Upper lobe of left lung (tissue), 6 donors: Measurements from ENCODE around the gene PLCB1. TPM values are rescaled to one million over a fixed set of nuclear protein-coding genes. Genes with fewer than 3 reads are reported as not detected.

Experiments used
- ATAC-seq, 2 donors: fragments of 200-7000 bp; cut with Tn5 transposase; one replicate each; pipeline ENCODE4 v1.9.1; 2022; ENCODE audit warnings: mild to moderate bottlenecking in 2 of 2, moderate library complexity in 2 of 2; ENCODE audit not compliant: low FRiP score in 2 of 2
- DNase-seq, 2 donors: peaks; one replicate each; pipeline ENCODE4 v3.0.0-alpha.2; 2019 to 2020
- H3K27ac ChIP-seq, 4 donors: fragments of 200-600 bp; sonication (generic); one replicate each; pipeline ENCODE4 v1.5.1; 2016 to 2019
- H3K27me3 ChIP-seq, 4 donors: fragments of 200-600 bp; sonication (generic); one replicate each; pipeline ENCODE4 v1.5.1; 2017 to 2019
- H3K36me3 ChIP-seq, 4 donors: fragments of 200-600 bp; sonication (generic); one replicate each; pipeline ENCODE4 v1.5.1; 2016 to 2019
- H3K4me1 ChIP-seq, 4 donors: fragments of 200-600 bp; sonication (generic); one replicate each; pipeline ENCODE4 v1.5.1; 2018 to 2019
- H3K4me3 ChIP-seq, 4 donors: fragments of 200-600 bp; sonication (generic); one replicate each; pipeline ENCODE4 v1.5.1; 2017 to 2019; ENCODE audit warnings: mild to moderate bottlenecking in 2 of 4, moderate library complexity in 1 of 4
- H3K9me3 ChIP-seq, 4 donors: fragments of 200-600 bp; sonication (generic); one replicate each; pipeline ENCODE4 v1.5.1; 2018 to 2019
- CTCF ChIP-seq, 6 experiments: fragments of 450-650 bp in 4 of 6; fragments of 200-600 bp in 2 of 6; sonication (generic) in 2 of 6; IDR thresholded peaks; one replicate each; pipeline ENCODE4 v1.5.1; 2016 to 2019; ENCODE audit warnings: antibody characterized with exemption in 6 of 6
- EP300 ChIP-seq, 4 donors: sonication (generic); formaldehyde crosslinking; IDR thresholded peaks; one replicate each; pipeline ENCODE4 v1.5.1; 2017; ENCODE audit warnings: antibody characterized with exemption in 4 of 4, control low read depth in 2 of 4
- POLR2A ChIP-seq, 4 donors: fragments of 450-650 bp; IDR thresholded peaks; one replicate each; pipeline ENCODE4 v1.5.1; 2016 to 2017; ENCODE audit warnings: antibody characterized with exemption in 4 of 4, mild to moderate bottlenecking in 2 of 4
- POLR2AphosphoS5 ChIP-seq, 2 donors: sonication (generic); formaldehyde crosslinking; IDR thresholded peaks; one replicate each; pipeline ENCODE4 v1.5.1; 2017; ENCODE audit warnings: antibody characterized with exemption in 2 of 2
- WGBS, 2 donors: methylation state at CpG; one replicate each; pipeline ENCODE4 v1.1.5; 2017 to 2018; 5-methylcytosine and 5-hydroxymethylcytosine counted together
- total RNA-seq, 6 donors: library from RNA; depleted of rRNA in 4 of 6; stranded (reverse); fragments of >200 nt in 4 of 6; gene quantifications; one replicate each; pipeline versions ENCODE4 v1.1.0 to v1.2.1, GENCODE V29; 2016 to 2021
- donor health status: DM: no; HTN: no; CAD: no; lungs with moderate emphysema.
- donor health status: DM: no; HTN: yes; CAD: no; lungs with severe emphysema.

Gene PLCB1
- total RNA-seq, 6 donors from 2014 or later, result 4.8 to 26.2 (median 10.7) TPM

GRCh38 chr20:8675896-8676295 lies 543.8 kb downstream of the PLCB1 start:
- Histone ChIP-seq H3K4me1 (no peaks in the 10 kb centered on the region), H3K9me3 (no peaks in the 10 kb centered on the region), H3K36me3 (no peaks in the 10 kb centered on the region), H3K27ac (no peak overlapping the region), H3K4me3 (no peak overlapping the region), H3K27me3 (no peaks in the 10 kb centered on the region)
- TF ChIP-seq EP300 (IDR thresholded peaks at IDR 0.05) (no peak), POLR2A (IDR thresholded peaks at IDR 0.05) (no peak), CTCF (IDR thresholded peaks at IDR 0.05) (no peak), POLR2AphosphoS5 (IDR thresholded peaks at IDR 0.05) (no peak)
- ATAC-seq (no peak), DNase-seq (peak in 1 of 2 donors; percentile 73)
- WGBS, 2 donors, result 94 to 95% methylated on average over 10 of the region's 10 CpGs

- Histone ChIP-seq H3K27ac (no peak overlapping the region), H3K4me3 (no peak overlapping the region), H3K27me3 (no peaks in the 10 kb centered on the region), H3K4me1 (no peaks in the 10 kb centered on the region), H3K36me3 (no peaks in the 10 kb centered on the region), H3K9me3 (no peaks in the 10 kb centered on the region)
- ATAC-seq (no peak), DNase-seq (no peak)
- WGBS, 2 donors, result 79 to 86% methylated on average over 5 of the region's 5 CpGs
- no peak for TF ChIP-seq EP300 (IDR thresholded peaks at IDR 0.05)
Measured at GRCh38 chr20:8678098-8678776, 546.2 kb downstream of the PLCB1 start.

GRCh38 chr20:8689337-8689736 lies 557.3 kb downstream of the PLCB1 start:
- H3K4me3 ChIP-seq, result no peak overlapping the region
- peaks cover 0 to 8% (median 5%) of the 10 kb centered on the region in 4 donors for H3K9me3 ChIP-seq
- DNase-seq (no peak), ATAC-seq (no peak)
- no peaks in the 10 kb centered on the region for H3K36me3 ChIP-seq
- H3K4me1 ChIP-seq, result no peaks in the 10 kb centered on the region
- no peak overlapping the region for H3K27ac ChIP-seq
- 92 to 95% methylated on average over 1 of the region's 1 CpG for WGBS, 2 donors
- no peaks in the 10 kb centered on the region for H3K27me3 ChIP-seq
- TF ChIP-seq POLR2AphosphoS5 (IDR thresholded peaks at IDR 0.05), result no peak
- no peak for TF ChIP-seq EP300 (IDR thresholded peaks at IDR 0.05)
- TF ChIP-seq CTCF (IDR thresholded peaks at IDR 0.05), result no peak
- TF ChIP-seq POLR2A (IDR thresholded peaks at IDR 0.05), result no peak

GRCh38 chr20:8690074-8690473 lies 558.0 kb downstream of the PLCB1 start:
- Histone ChIP-seq H3K4me1 (no peaks in the 10 kb centered on the region), H3K27ac (no peak overlapping the region), H3K4me3 (no peak overlapping the region), H3K27me3 (no peaks in the 10 kb centered on the region), H3K9me3 (peaks cover 0 to 8% (median 5%) of the 10 kb centered on the region in 4 donors), H3K36me3 (no peaks in the 10 kb centered on the region)
- DNase-seq, result no peak
- TF ChIP-seq CTCF (IDR thresholded peaks at IDR 0.05) (no peak), POLR2A (IDR thresholded peaks at IDR 0.05) (no peak), POLR2AphosphoS5 (IDR thresholded peaks at IDR 0.05) (no peak), EP300 (IDR thresholded peaks at IDR 0.05) (no peak)
- ATAC-seq, result no peak

- peaks cover 0 to 8% (median 5%) of the 10 kb centered on the region in 4 donors for H3K9me3 ChIP-seq
- 95 to 100% methylated on average over 2 of the region's 2 CpGs for WGBS, 2 donors
- no peak for DNase-seq
- H3K27me3 ChIP-seq, result no peaks in the 10 kb centered on the region
- TF ChIP-seq EP300 (IDR thresholded peaks at IDR 0.05) (no peak), POLR2A (IDR thresholded peaks at IDR 0.05) (no peak), CTCF (IDR thresholded peaks at IDR 0.05) (no peak), POLR2AphosphoS5 (IDR thresholded peaks at IDR 0.05) (no peak)
- no peaks in the 10 kb centered on the region for H3K4me1 ChIP-seq
- H3K4me3 ChIP-seq, result no peak overlapping the region
- peak in 1 of 2 donors; percentile 69 for ATAC-seq
- H3K36me3 ChIP-seq, result no peaks in the 10 kb centered on the region
- H3K27ac ChIP-seq, result no peak overlapping the region
Measured at GRCh38 chr20:8693709-8694108, 561.6 kb downstream of the PLCB1 start.
